ENCODE data around the gene FCRL4.

FCRL4 gene

DNA sequence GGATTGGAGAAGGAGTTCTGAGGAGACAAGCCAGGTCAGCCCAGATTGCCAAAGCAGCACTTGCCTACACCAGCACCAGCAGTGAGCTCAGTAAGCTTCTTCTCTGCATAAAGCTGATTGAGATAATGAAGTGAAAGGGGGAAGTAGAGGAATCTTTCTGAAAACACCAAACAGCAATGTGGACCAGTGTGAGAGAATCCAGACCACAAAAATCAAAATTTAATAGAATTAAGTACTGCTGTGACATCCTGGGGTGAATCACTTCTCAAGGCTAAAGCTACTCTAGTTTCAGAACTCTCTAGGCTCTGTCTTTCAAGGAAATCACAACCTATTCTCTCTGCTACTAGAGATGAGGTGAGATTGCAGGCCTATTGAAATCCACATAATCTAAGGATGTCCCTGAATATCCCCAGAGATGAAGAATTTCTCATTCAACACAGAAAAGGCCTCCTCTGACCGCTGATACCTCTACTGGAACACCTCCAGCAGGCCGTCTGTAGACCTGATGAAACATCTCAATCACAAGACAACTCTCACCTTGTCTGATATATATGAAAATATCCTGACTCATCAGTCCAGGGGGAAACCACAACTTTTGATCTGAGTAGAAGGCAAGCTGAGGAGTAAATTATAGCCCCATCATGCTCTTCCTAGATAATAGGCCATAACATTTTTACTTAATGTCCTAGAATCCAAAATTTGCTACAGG, at the start of gene FCRL4:
FCRL4 (minus strand) TSS at position 127 of the 709 bp plus-strand sequence. CDS start 141 bp downstream, outside the sequence.
- DNase-seq (ENCODE audit: low read depth): no peak
- TF ChIP-seq, protein P1, sequence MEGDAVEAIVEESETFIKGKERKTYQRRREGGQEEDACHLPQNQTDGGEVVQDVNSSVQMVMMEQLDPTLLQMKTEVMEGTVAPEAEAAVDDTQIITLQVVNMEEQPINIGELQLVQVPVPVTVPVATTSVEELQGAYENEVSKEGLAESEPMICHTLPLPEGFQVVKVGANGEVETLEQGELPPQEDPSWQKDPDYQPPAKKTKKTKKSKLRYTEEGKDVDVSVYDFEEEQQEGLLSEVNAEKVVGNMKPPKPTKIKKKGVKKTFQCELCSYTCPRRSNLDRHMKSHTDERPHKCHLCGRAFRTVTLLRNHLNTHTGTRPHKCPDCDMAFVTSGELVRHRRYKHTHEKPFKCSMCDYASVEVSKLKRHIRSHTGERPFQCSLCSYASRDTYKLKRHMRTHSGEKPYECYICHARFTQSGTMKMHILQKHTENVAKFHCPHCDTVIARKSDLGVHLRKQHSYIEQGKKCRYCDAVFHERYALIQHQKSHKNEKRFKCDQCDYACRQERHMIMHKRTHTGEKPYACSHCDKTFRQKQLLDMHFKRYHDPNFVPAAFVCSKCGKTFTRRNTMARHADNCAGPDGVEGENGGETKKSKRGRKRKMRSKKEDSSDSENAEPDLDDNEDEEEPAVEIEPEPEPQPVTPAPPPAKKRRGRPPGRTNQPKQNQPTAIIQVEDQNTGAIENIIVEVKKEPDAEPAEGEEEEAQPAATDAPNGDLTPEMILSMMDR (conservative IDR thresholded peaks at IDR 0.05; ENCODE audit: low read length): no peak
- H3K4me3 ChIP-seq (ENCODE audit: low read length): no peak within 1 kb of the TSS

DNA sequence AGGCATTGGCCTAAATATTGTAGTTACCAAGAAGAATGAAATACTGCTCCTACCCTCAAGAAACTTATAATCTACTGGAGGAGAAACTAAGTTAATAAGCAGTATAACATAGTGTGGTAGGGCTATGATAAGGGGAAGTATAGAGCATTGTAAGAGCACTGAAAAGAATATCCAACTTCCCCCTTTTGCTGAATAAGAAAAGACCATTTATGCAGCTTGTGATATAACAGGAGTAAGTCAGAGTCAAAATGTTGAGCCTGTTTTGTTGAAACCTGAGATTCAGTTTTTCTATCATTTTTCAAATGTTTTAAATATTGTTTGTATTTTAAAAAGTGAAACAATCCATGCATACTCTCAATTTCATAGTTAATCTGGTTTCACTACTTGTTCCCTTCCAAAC, 48.3 kb upstream of the FCRL4 start:
- no peak overlapping the region for H3K4me3 ChIP-seq (ENCODE audit: low read length)
- TF ChIP-seq, protein P1 (conservative IDR thresholded peaks at IDR 0.05; ENCODE audit: low read length): no peak
- DNase-seq (ENCODE audit: low read depth): no peak

DNA sequence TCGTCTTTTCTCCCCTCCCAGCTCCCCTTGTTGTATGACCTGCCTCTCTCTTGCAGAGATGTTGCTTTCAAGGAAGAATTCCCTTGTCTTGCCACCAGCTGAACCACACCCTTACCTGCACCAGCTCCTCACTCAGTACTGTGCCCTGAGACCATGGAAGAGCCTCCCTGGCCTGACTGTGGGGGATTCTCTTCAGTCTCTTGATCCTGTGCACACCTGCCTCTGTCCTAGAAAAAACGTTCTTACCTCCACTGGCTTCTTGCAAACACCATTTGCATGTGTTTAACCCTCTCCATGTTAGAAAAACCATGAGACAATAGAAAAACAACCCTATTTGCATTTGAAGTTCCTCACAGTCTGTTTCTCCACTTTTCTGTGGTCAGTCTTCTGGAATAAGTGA, 43.3 kb upstream of the FCRL4 start:
- TF ChIP-seq, protein P1 (conservative IDR thresholded peaks at IDR 0.05; ENCODE audit: low read length): no peak

DNA sequence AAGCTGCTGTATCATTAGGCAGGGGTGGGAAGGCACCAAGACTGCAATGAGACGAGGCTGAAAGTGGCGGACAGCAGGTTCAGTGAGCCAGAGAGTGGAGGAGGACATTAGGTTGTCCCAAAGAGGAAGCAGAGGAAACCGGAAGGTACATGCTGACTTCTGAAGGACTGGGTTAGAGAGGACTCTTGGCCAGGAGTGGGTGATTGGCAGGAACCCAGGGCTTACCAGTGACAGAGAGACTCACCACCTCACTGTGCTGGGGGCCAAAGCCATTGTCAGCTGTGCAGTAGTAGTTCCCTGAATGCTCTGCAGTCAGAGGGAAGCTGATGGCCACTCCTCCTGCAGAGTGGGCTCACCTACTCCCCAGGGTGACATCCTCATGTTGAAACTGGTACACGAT, 41.9 kb upstream of the FCRL4 start:
- TF ChIP-seq, protein P1 (conservative IDR thresholded peaks at IDR 0.05; ENCODE audit: low read length): no peak
- no peak overlapping the region for H3K4me3 ChIP-seq (ENCODE audit: low read length)
- no peak for DNase-seq (ENCODE audit: low read depth)

More for the DNA sequence above, 43.3 kb upstream of the FCRL4 start:
- no peak for DNase-seq (ENCODE audit: low read depth)
- H3K4me3 ChIP-seq (ENCODE audit: low read length): no peak overlapping the region

DNA sequence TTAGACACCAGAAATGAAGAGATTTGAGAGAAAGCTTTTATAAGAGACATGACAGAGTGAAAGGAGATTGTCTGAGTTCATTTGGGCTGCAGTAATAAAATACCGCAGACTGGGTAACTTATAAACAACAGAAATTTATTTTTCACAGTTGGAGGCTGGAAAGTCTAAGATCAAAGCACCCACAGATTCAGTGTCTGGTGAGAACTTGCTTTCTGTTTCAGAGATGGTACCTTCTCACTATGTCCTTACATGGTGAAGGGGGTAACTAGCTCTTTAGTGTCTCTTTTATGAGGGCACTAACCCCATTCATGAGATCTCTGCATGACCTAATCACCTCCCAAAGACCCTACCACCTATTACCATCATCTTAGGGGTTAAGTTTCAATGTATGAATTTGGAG, 30.9 kb upstream of the FCRL4 start:
- no peak for DNase-seq (ENCODE audit: low read depth)

DNA sequence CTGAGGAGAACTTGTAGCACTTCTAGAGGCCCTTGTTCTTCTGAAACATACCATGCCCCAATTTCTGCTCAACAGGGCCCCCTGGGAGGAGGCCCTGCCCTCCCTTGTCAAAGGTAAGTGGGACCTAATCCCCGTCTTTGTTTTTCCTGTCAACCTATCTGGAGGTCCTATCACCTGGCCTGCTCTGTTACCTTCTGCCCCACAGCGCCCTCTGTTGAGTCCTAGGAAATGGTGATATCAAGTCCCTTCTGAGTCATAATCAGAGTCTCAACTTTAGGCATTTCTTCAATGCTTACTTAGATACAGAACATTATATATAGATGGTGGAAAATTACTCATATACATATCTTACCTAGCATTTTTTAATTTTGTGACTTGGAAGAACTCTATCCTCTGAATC, 28.2 kb upstream of the FCRL4 start:
- TF ChIP-seq, protein P1 (conservative IDR thresholded peaks at IDR 0.05; ENCODE audit: low read length): no peak
- DNase-seq (ENCODE audit: low read depth): no peak
- no peak overlapping the region for H3K4me3 ChIP-seq (ENCODE audit: low read length)

More for the DNA sequence above, 30.9 kb upstream of the FCRL4 start:
- H3K4me3 ChIP-seq (ENCODE audit: low read length): no peak overlapping the region
- TF ChIP-seq, protein P1 (conservative IDR thresholded peaks at IDR 0.05; ENCODE audit: low read length): no peak

DNA sequence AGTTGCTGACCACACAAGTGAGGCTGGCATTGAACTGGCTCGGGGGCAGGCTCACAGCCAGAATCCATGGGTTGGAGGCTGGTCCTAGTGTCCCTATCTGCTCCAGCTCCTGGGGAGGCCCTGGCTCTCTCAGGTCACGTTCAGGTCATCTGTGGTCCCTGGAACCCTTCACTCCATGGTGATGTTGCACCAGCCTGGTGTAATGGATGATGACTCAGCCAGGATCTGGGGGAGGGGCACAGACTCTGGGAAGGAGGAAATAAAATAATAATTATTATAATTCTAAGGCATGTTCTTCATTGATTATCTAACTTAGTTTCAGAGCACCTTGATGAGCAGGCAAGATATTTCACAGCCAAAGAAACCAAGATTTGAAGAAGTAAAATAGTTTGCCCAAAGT, 26.6 kb upstream of the FCRL4 start:
- TF ChIP-seq, protein P1 (conservative IDR thresholded peaks at IDR 0.05; ENCODE audit: low read length): no peak
- no peak overlapping the region for H3K4me3 ChIP-seq (ENCODE audit: low read length)
- DNase-seq (ENCODE audit: low read depth): no peak

All from AG10803 (cell line).